LHCN-M2 (cell line): ENCODE results near the gene PTPRC. TPM values are rescaled to one million over a fixed set of nuclear protein-coding genes. Genes with fewer than 3 reads are reported as not detected.

Experiments used
- DNase-seq: peaks from one replicate; pipeline ENCODE4 v3.0.0-alpha.2; 2012; ENCODE audit warnings: low read depth
- total RNA-seq: library from RNA; depleted of rRNA; stranded (reverse); fragments of >200 nt; gene quantifications from 2 replicates; pipeline ENCODE4 v1.2.3, GENCODE V29; 2014

Gene PTPRC
- total RNA-seq, 1 experiment from 2014 or later = 0.23 TPM

DNA sequence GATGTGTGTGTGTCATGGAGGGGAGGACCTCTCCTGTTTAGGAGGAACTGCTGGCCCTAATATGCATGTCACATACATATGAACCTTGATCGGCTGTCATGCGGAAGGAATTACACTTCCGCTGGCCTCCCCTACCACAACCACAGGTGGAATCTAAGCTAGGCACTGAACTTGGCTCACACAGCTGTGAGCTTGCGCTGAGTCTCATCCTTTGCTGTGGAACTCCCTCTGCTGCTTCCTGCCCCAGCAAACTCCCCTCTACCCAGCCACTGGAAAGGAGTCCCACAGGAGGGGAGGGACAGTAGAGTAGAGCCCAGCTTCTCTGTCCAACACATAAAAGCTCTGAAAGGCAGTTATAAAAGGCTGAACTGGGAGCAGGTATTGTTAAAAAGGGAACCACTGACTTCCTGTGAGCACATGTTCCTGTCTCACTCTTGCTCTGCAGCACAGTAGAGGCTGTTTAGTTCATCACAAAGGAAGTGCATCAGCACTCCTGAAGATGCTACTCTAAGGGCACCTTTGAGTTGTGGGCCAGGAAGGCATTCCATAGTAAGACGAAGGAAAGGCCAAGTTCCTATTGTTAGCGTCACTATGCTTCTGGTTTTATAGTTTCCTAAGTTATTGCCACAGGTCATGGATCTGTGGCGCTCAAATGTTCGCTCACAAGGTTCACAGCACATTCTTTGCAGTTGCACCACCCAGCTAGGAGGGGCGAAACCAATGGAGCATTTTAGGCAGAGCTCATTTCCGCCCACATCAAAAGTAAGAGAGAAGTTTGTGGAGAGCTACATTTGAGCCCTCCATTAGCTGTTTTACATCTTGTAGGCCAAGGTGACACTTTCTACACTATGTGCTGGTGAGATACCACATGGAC lies 17.7 kb upstream of the PTPRC start:
- no peak for DNase-seq

DNA sequence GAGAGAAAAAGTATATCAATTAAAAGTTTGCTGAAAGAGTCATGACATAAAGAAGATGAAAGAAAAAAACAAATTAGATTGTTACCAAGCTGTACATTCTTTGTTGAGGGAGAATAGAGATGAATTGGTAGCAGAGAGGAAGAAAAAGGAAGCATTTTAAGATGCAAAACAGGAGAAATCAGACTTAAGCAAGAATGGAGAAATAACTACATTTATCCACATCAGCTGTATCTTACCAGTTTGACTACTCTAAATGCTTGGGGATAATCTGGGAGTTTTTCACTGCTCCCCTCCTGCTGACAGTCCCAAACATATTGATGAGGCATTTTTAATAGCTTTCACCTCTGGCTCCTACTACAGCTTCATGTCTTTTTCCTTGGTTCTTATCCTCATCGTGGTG lies 16.8 kb upstream of the PTPRC start:
- no peak for DNase-seq

DNA sequence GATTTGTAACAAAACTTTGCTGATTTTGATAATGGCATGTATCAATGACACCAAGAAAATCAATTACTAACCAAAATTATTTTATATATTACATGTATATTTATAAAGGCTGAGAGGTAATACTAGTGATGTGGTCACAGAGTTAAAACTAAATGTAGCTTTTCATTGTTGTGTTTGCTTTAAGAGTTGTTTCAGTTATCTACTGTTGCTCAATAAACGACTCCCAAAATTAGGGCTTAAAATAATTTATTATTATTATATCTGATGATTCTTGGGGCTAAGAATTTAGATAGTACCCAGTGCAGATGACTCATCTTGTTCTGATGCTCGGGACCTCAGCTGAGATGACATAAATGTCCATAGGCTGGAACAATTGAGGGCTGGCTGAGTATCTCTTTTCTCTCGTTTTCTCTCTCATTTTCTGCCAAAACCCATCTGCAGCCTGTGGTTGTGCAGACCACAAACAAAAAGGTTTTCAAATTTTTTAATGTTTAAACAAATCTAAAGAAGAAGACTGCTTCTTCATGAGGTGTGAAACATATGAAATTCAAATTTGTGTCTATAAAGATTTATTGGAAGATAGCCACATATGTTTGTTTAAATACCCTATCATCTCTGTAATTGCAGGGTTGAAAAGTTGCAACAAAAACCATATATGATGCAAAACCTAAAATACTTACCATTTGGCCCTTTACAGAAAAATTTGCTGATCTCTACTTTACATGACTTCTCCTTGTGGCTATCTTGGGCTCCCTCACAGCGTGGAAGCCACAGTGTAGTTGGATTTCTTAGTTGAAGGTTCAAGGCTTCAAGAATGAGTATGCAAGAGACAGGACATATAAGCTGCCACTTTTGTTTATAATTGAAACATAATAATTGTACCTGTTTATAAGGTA lies 14.8 kb upstream of the PTPRC start:
- DNase-seq = peak; percentile 72

DNA sequence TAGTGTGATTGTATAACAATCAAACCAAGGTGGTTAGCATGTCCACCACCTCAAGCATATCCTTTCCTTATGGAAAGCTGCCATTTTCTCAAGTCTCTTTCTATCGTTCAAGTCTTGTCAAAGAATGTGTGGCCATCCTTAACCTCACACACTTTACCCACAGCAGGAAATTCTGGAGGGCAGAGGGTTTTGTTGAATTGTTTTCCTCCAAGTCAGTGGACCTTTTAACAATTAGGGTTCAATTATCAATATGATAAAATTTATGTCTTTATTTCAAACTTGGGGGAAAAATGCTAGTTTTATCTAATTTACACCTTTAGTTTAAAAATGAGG lies 14.2 kb upstream of the PTPRC start:
- no peak for DNase-seq

DNA sequence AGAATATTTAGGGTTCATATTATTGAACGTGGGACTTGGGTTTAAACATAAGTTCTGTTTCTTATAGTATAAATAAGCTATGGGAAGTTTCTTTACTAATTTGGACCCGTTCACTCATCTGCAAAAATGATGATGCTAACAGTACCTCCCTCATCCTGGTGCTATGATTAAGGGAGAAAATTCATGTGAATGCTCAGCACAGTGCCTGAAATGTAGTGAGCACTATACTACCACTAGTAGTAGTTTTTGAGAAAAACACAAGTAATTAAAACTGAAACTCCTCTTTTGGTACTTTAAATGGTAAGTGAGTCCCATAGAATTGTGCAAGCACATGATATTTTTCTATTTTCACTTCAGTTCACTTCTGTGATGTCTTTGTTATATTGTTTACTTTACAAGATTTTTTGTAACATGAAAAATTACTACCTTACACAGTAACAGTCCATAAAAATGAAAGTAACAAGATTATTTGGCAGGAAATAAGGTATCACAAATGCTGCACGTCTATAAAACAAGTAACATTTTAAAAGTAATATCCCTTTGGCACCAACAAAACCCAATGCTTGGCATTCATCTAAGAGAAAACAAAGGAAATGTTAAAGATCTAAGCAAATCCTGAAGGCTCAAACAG lies 11.3 kb upstream of the PTPRC start:
- DNase-seq = no peak

DNA sequence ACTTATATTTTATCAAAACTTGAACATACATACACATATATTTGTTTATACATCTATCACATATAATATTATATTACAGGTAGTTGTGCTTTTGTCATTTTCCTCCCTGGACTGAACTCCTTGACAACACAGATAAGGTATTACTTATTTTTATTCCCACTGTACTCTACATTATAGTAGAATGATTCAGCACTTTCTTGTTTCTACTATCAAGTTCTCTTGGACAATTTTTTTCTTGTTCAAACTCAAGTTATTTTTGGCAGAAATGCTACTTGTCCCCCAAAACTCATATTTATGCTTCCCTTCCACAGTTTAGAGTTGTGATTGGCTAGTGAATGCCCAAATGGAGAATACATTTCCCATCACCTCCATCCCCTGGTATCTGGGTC lies 10.8 kb upstream of the PTPRC start:
- DNase-seq = no peak

DNA sequence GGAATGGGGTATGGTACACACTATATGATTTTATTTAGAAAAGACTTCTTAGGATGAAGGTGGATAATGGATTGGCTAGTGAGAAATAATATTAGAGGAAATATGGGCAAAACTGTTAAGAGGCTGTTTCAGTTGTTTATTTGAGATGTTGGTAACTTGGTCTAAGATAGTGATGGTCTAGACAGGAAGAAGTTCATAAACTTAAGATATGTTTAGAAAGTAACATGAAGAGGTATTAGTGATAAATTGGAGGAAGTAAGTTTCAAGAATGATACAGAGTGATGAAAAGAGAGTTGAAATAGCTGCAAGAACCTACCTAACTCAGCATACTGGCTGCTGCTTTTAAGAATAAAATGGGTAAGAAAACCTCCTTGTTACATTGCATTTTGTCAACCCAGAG lies 9.2 kb upstream of the PTPRC start:
- no peak for DNase-seq

DNA sequence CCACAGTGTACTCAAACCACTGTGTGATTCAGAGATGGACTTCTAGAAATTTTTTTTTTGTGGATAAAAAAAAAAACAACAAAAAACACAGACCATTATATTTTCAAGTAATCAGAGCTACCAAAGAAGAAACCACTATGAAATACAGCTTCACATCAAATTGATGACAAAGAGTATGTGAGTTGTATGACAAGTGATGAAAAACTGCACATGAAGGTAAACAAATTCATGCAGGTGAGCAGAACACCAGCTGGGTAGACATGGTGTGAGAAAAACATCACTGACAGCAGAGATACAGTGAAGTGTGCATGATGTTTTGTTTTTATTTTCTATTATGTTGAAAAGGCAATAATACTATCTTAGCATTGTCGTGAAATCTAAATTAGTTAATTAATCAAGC lies 8.0 kb upstream of the PTPRC start:
- DNase-seq = no peak

DNA sequence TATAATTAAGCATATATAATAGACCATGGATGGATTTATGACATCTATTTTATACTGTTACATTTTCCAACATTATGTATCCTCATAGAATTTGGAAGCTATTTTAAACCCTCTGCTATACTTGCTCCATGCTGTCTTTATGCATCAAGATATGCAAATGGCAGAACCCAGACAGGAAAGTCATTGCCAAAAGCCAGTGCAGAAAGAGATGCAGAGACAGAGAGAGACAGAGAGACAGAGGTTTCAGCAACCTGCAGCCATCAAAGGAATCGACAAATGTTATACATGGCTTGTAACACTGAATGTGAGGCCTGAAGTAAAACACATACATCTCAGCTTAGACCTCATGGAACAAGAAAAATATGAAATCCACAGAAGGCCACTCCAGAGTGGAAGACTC lies 7.5 kb upstream of the PTPRC start:
- DNase-seq = no peak

DNA sequence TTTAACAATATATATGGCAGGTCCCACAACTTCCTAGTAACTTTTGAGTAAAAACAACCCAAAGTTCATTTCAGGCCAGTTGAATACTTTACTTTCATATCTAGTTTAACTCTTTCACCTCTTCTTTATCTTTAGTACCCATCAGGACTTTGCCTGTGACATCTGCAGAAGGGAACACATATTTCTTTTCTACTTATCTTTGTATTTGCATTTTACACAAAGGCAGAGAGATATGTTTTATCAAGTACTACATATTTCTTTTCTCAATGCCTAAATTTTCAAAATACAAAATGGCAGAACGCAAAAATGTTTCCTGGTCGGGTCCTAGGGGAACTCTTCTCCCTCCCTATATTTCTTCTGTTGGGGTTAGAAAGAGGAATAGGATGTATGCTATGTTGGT lies 6.8 kb upstream of the PTPRC start:
- no peak for DNase-seq

DNA sequence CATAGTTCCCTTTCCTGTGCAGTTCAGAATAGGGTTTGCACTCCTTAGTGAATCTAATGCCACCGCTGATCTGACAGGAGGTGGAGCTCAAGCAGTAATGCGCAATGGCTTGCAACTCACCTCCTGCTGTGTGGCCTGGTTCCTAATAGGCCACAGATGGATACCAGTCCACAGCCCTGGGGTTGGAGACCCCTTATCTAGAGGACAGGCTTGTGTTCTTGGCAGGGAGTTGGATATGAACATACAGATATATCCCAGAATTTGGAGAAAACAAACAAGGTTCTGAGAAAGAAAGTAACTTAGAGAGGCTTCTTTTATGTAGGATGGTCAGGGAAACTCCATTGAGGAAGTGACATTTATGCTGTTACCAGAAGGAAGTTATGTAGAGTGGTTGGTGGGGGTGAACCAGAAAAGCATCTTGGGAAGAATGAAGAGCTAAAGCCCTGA lies 5.1 kb upstream of the PTPRC start:
- DNase-seq = no peak

DNA sequence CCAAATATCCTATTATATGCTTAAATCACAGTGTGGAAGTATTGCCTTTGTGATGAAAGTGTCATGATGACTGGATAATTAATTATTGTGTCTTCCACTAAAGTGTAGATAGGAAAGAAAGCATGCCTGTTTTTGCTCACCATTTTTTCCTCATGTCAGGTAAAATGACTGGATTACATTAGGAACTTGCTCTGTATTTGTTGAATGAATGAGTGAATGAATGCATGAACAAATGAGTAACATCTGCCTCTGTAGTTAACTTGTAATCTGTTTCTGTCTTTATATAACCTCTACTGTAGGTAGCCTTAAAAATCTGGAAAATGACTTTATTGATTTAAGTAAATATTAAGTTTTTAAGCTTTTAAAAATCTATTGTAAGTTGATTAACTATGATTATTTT lies 2.9 kb upstream of the PTPRC start:
- DNase-seq = no peak

DNA sequence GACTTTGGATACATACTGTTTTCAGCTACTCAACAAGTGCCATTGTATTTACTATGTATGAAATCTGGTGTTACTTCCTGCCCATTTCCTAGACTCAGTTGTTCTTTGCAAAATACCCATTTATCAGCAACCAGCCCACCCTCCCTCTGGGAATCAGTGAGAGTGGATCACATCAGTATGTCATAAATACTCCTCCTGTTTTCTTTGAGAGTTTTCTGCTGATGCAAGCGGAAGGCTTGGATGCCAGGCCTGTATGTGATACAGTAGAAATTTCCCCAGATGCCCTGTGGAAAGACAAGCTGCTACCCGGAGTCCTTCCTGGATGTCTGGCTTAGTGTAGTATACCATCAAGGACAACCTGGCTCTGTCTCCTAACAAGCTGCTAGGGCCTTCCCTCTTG lies 2.4 kb upstream of the PTPRC start:
- DNase-seq = no peak

DNA sequence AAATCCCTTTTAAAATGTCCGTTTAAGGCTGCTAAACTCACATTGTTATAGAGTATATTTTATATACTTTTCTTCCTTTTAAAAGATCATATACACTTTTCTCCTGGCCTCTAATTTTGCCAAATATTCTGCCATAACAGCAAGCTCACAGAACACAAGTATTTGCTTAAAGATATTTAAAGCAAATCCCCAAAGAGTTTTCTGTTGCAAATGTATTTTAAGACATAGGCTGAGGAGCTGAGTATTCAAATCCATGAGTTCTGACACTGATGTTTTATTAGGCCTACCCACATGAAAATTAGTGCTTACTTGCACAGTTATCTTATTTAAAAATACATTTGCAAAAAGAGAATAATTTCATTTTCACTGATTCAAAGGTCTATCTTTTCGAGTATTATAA lies 1.7 kb upstream of the PTPRC start:
- no peak for DNase-seq

DNA sequence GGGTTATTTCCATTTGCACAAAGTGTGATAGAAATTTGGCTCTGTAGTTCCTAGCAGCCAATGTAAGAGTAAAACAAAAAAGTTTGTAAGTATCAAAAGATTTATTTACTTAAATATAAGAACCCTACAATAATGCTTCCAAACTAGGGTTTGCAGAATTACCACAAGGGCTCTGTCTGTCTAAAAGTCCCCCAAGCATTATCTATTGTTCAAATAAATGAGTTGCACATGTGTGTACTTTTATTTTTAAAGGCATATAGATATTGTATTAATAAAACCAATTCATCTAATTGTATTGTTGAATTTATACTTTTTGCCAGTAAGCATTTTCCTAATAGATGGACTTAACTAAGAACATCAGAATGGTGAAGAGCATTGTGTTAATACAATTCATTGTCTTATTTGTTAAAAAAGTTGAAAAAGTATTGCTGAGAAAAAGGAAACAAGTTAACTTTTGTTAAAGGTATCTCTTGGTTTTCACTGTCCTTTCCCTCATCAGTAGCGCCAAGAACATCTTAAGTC lies 863 bp upstream of the PTPRC start:
- no peak for DNase-seq

DNA sequence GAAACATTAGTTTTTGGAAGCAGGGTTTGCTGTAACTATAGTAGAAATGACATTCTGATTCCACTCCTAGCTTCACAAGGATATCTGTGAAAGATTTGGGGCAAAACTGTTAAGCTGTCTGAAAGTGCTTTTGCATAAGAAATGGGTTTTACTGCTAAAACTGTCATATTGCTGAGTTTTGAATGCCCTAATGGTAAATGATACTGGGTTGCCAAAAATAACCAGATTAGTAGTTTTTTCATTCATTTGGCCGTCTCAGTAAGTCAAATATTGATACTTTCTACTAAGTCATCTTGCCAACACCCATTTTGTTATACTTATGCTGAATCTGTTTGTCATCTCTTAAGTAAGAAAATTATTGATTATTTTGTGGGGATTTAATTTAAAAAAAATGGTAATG lies 399 bp upstream of the PTPRC start:
- no peak for DNase-seq

DNA sequence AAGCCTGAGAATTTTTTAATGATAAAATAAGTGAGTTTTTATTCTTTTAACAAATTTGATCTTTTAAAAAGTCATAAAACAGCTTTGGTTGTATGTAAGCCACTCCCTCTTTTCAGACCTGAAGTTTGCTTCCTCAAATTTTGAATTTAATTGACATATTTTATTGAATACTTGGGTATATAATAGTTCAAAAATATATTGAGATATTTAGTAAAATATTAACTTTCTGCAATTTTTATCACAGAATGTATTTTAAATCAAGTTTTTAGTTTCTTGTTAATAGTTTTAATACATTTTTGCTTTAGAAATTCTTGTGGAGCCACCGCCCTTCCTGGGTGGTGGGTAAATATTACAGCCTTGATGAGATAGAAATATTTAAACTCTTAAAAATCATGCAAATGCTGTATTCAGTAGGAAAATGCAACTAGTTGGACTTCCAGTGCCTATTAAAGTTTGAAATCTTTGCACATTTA lies 867 bp downstream of the PTPRC start:
- no peak for DNase-seq

DNA sequence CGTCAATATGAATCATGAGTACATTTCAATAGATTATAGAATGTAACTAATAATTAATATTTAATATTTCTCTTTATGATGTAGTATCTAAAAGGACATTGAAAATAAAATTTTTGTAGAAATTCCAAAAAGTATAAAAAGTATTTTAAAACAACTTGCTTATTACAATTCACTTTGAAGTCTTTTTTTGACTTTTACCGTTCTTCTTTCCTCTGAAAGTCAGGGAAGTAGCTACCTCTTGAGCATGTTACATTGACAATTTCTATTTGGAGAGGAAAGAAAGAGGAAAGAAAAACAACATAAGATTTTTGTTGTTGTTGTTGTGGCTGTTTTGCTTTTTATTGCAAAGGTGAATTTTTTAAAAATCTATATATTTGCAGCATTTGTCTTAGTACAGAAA lies 1.3 kb downstream of the PTPRC start:
- DNase-seq = no peak

DNA sequence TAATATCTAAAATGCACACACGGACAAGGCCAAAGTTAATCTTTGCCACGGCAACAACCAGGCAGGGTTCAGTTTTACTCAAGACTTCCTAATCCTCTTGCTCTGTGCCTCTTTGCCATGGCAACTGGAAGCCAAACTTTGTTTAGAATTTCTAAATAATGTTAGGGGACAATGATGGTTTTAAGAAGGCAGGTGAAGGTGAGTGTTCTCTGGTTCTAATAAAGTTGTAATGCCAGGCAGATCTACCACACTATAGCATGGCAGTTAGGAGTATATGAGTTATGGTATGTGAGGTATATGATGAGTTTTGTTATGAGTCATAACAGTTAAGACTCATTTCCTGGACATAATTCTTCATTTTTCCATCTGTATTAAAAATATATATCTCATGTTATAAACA lies 2.7 kb downstream of the PTPRC start:
- DNase-seq = no peak

DNA sequence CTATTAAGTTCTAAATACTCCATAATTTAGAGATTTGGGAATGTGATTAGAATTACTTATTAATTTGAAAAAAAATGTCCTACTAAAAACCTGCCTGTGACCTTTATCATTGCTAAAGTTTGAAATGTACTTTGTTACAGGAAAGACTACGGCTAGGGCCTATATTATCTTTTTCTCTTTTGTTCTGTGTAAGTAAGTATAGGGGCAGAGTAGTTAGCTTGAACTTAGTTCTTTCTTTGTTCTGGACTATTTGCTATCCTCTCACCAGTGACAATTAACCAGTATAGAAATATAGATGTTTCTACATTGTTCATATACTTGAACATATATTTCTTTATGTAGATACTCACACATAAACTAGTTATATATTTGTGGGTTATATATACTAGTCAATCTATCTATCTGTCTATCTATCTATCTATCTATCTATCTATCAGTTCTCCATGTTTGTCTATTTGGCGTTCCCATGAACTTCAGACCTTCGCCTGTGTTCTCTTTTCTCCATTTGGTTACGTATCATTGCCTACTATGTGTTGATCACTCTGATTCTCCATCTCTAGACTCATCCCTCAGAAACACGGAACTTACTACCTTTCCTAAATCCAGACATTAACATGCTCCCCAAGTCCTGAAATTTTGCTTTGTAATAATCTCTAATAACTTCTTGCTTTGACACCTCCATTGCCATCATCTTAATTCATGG lies 3.3 kb downstream of the PTPRC start:
- DNase-seq = no peak

DNA sequence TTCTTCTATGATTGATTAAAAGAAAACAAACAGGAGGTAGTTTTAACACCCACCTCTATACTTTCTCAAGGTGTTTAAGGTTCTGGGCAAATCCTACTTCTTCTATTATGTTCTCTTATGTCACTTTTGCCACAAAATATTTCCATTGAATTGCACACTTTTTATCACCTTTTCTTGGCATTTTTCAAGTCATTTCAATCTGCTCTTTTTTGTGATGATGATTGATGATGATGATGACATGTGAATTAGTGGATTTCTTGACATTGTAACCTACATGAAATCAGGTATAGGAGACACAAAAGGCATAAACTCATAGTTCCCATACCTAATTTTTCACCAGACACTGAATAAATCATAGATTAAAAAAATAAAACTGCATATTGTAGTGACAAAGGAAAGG lies 4.1 kb downstream of the PTPRC start:
- no peak for DNase-seq
